Measurements from ENCODE around the gene FAAP20. TPM values are rescaled to one million over a fixed set of nuclear protein-coding genes. Genes with fewer than 3 reads are reported as not detected.

Gene FAAP20
- total and polyA plus RNA-seq, 2 donors (not counting 3 experiments of a cell fraction or from before 2014, with no cell fraction given): 31.5 to 62.6 TPM

DNA sequence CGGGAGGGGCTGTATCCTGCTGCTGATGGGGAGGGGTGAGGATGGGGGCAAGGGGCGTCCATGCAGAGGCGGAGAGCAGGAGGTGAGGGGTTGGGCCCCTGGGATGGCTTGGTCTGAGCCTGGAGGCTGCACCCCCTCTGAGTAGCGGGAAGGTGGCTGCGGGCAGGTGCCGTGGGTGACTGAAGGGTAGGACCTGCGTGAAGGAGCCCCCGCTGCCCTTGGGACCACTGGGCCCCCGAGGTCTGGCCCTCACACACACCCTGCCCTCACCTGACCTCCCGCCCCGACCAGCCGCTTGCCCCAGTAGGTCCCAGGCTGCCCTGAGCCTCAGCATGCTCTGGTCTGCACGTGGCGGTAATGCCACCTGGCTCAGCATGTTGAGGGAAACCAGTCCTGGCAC, 20.8 kb upstream of the FAAP20 start:
- no peak for TF ChIP-seq EZH2 (IDR thresholded peaks at IDR 0.05; ENCODE audit: borderline replicate concordance, low read depth, low read length, severe bottlenecking)
- TF ChIP-seq MYC (IDR thresholded peaks at IDR 0.05; ENCODE audit: low read depth, low read length): no peak
- no peak for TF ChIP-seq POLR2AphosphoS5 (IDR thresholded peaks at IDR 0.05; ENCODE audit: insufficient read depth, low read depth, low read length)
- dilution Hi-C loops (cut with MboI; ENCODE audit: extremely low pct_ligation_motif_present, low sequenced_read_pairs) (loop anchor here (10.0 kb wide), 1 partner anchor 89 kb away; no protein-coding TSS in a partner anchor), intact Hi-C loops (cut with micrococcal nuclease) (no loop called here)
- no peaks in the 10 kb centered on the region for H3K9me1 ChIP-seq (replicated peaks; ENCODE audit: control insufficient read depth, extremely low read depth, insufficient read depth, low read length)
- H3K9ac ChIP-seq (replicated peaks; ENCODE audit: extremely low read depth, insufficient read depth, low read length): no peak overlapping the region
- no peaks in the 10 kb centered on the region for H3K27me3 ChIP-seq (ENCODE audit: control insufficient read depth in 2 of 2, insufficient read depth in 2 of 2, low read length in 2 of 2)
- H3K9me3 ChIP-seq (replicated peaks; ENCODE audit: control insufficient read depth, insufficient read depth, low read length): no peaks in the 10 kb centered on the region
- H2AFZ ChIP-seq (ENCODE audit: low read depth, low read length): no peak overlapping the region
- H3K4me1 ChIP-seq (ENCODE audit: control insufficient read depth, extremely low read depth, insufficient read depth, low read length): peaks cover 27% of the 10 kb centered on the region
- no peaks in the 10 kb centered on the region for H3K79me2 ChIP-seq (ENCODE audit: control insufficient read depth, insufficient read depth, low read length)
- POLR2A ChIA-PET: no interaction called here
- H4K20me1 ChIP-seq (replicated peaks; ENCODE audit: control insufficient read depth, extremely low read depth, insufficient read depth, low read length): no peaks in the 10 kb centered on the region
- H3K36me3 ChIP-seq (ENCODE audit: control insufficient read depth in 2 of 2, extremely low read depth in 1 of 2, insufficient read depth in 2 of 2, low read length in 2 of 2): no peaks in the 10 kb centered on the region
- no TSS peak for BruUV-seq (replicated peaks)
- CTCF ChIA-PET: no interaction called here
- DNase-seq (ENCODE audit: low read depth, low spot score): no peak
- H3K27ac ChIP-seq (ENCODE audit: insufficient read depth, low read depth, low read length): no peak overlapping the region
- no peak overlapping the region for H3K4me2 ChIP-seq (ENCODE audit: insufficient read depth, low read length)
- no peak overlapping the region for H3K4me3 ChIP-seq (replicated peaks in 1 of 3; ENCODE audit: insufficient read depth in 1 of 3, low read depth in 1 of 3, low read length in 3 of 3)
- FAIRE-seq: no peak

DNA sequence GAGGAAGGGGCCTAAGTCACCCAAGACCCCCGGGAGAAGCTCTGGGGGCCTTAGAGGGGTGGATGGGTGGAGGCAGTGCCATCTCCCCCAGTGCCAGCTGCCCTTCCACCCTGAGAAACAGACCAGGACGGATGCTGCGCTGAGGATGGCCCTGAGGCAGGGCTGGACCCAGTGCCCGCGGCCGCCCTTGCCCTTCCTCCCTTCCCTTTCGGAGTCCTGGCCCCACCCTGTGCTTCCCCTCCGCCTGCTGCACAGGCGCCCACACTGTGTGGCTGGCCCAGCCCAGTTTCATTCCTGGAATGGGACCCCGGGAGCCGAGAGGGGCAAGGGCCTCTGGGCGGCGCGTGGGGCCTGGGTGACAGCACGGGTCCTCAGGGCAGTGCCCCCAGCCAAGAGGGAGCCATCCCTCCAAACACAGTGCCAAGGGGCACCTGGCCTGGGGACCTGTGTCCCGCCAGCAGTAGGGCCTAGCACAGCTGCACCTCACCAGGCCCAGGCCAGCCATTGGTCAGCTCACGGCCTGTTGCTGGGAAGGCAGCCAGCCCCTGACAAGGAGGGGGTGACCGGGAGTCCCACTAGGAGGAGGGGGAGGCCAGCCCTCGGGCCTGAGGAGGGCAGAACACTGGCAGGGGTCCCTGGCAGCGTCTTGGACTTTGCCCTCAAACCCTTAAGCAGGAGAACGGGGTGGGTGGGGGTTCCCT, 20.1 kb upstream of the FAAP20 start:
- dilution Hi-C loops (cut with MboI; ENCODE audit: extremely low pct_ligation_motif_present, low sequenced_read_pairs): loop anchor here (10.0 kb wide), 1 partner anchor 90 kb away; no protein-coding TSS in a partner anchor

More for the DNA sequence above, 20.1 kb upstream of the FAAP20 start:
- DNase-seq (ENCODE audit: low read depth, low spot score) (no peak), FAIRE-seq (no peak)
- no TSS peak for BruUV-seq (replicated peaks)
- no peaks in the 10 kb centered on the region for H3K79me2 ChIP-seq (ENCODE audit: control insufficient read depth, insufficient read depth, low read length)
- H3K4me2 ChIP-seq (ENCODE audit: insufficient read depth, low read length): no peak overlapping the region
- no peaks in the 10 kb centered on the region for H3K9me1 ChIP-seq (replicated peaks; ENCODE audit: control insufficient read depth, extremely low read depth, insufficient read depth, low read length)
- intact Hi-C loops (cut with micrococcal nuclease): loop anchor here (5.0 kb wide), 1 partner anchor 98 kb away; no protein-coding TSS in a partner anchor
- POLR2A ChIA-PET: interaction anchor here (1.0 kb wide), 1 partner anchor 13 kb away, joined by 5 read pairs; no protein-coding TSS in a partner anchor
- CTCF ChIA-PET: interaction anchor here (1.0 to 1.4 kb wide), 5 partner anchors 10 to 167 kb away, joined by 3 to 6 read pairs (median 4); partner anchors contain the start of gene FAAP20
- H3K9me3 ChIP-seq (replicated peaks; ENCODE audit: control insufficient read depth, insufficient read depth, low read length): no peaks in the 10 kb centered on the region
- TF ChIP-seq GATA2 (IDR thresholded peaks at IDR 0.05; ENCODE audit: insufficient read depth, insufficient read length, low read depth, low read length) (no peak), JUN (IDR thresholded peaks at IDR 0.05; ENCODE audit: borderline replicate concordance, insufficient read depth, insufficient read length, low read depth) (no peak), POLR2A (IDR thresholded peaks at IDR 0.05; ENCODE audit: low read depth, low read length) (no peak)
- TF ChIP-seq, protein P1, sequence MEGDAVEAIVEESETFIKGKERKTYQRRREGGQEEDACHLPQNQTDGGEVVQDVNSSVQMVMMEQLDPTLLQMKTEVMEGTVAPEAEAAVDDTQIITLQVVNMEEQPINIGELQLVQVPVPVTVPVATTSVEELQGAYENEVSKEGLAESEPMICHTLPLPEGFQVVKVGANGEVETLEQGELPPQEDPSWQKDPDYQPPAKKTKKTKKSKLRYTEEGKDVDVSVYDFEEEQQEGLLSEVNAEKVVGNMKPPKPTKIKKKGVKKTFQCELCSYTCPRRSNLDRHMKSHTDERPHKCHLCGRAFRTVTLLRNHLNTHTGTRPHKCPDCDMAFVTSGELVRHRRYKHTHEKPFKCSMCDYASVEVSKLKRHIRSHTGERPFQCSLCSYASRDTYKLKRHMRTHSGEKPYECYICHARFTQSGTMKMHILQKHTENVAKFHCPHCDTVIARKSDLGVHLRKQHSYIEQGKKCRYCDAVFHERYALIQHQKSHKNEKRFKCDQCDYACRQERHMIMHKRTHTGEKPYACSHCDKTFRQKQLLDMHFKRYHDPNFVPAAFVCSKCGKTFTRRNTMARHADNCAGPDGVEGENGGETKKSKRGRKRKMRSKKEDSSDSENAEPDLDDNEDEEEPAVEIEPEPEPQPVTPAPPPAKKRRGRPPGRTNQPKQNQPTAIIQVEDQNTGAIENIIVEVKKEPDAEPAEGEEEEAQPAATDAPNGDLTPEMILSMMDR (IDR thresholded peaks at IDR 0.05; ENCODE audit: extremely low read depth in 1 of 2, insufficient read depth in 1 of 2, low read depth in 1 of 2, low read length in 2 of 2): no peak
- H3K27me3 ChIP-seq (ENCODE audit: control insufficient read depth in 2 of 2, insufficient read depth in 2 of 2, low read length in 2 of 2): no peaks in the 10 kb centered on the region
- no peak overlapping the region for H3K4me3 ChIP-seq (replicated peaks in 1 of 3; ENCODE audit: insufficient read depth in 1 of 3, low read depth in 1 of 3, low read length in 3 of 3)
- H2AFZ ChIP-seq (ENCODE audit: low read depth, low read length): peak overlapping the region; percentile 71
- H3K36me3 ChIP-seq (ENCODE audit: control insufficient read depth in 2 of 2, extremely low read depth in 1 of 2, insufficient read depth in 2 of 2, low read length in 2 of 2): no peaks in the 10 kb centered on the region
- peak overlapping the region; percentile 98 for H3K27ac ChIP-seq (ENCODE audit: insufficient read depth, low read depth, low read length)
- H3K9ac ChIP-seq (replicated peaks; ENCODE audit: extremely low read depth, insufficient read depth, low read length): peak overlapping the region; percentile 95
- peaks cover 27% of the 10 kb centered on the region for H3K4me1 ChIP-seq (ENCODE audit: control insufficient read depth, extremely low read depth, insufficient read depth, low read length)
- no peaks in the 10 kb centered on the region for H4K20me1 ChIP-seq (replicated peaks; ENCODE audit: control insufficient read depth, extremely low read depth, insufficient read depth, low read length)
